Measurements from ENCODE around the gene NHERF2.
"Not testable (repeated sequence)": the region's sequence is repeated elsewhere in the genome, so short reads cannot be mapped to it uniquely, and the experiment has no call there.

NHERF2 gene

GRCh38 chr16:2028620-2029220 is 2.0 kb downstream of the NHERF2 start:
- DNase-seq = no peak

DNA sequence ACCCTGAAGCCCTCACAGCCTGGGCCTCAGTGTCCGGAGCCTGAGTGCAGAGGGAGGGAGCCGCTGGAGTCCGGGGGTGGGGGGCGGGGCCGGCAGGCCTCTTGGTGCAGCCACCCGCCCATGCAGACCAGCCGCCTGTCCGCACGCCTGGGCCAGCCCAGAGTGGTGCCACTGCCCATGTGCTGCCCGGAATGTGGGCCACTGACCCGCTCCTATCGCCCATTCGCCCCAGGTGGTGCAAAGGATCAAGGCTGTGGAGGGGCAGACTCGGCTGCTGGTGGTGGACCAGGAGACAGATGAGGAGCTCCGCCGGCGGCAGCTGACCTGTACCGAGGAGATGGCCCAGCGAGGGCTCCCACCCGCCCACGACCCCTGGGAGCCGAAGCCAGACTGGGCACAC is 2.6 kb downstream of the NHERF2 start:
- DNase-seq = no peak

- DNase-seq = no peak
Observed at GRCh38 chr16:2030036-2030435, 3.3 kb downstream of the NHERF2 start.

- no peak for DNase-seq
Observed at GRCh38 chr16:2031081-2031577, 4.4 kb downstream of the NHERF2 start.

DNA sequence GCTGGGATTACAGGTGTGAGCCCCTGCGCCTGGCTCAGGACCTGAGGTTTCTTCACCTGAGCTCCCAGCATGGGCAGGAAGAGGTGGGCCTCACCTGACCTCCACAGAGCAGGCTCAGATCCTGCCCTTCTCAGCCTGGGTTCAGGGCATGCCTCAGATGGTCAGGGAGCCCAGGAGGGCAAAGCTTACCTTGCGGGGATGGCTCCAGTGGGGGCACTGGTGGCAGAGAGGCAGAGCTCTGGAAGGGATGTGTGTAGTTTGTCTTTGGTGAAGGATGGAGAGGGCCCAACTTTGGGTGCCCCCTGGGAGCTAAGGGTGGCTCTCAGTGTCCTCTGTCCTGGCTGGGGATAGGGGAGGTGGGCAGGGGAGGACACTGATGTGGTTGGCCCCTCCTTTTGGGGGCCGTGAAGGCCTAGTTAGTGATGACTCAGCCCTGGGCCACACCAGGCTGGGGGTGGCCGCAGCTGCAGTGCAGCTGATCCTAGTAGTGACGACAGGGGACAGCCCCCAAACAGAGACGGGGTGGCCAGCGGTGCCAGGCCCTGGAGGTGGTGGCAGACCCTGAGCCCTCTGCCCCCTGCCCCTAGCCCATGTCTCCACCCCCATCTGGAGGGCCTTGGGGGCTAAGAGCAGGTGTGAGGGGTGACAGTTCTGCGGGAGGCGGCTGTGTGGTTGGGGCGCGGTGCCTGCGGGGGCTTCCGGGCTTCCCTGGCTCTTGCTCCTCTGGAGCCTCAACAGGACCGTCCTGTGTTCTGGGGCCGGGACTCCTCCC is 5.8 kb downstream of the NHERF2 start:
- DNase-seq = no peak

DNA sequence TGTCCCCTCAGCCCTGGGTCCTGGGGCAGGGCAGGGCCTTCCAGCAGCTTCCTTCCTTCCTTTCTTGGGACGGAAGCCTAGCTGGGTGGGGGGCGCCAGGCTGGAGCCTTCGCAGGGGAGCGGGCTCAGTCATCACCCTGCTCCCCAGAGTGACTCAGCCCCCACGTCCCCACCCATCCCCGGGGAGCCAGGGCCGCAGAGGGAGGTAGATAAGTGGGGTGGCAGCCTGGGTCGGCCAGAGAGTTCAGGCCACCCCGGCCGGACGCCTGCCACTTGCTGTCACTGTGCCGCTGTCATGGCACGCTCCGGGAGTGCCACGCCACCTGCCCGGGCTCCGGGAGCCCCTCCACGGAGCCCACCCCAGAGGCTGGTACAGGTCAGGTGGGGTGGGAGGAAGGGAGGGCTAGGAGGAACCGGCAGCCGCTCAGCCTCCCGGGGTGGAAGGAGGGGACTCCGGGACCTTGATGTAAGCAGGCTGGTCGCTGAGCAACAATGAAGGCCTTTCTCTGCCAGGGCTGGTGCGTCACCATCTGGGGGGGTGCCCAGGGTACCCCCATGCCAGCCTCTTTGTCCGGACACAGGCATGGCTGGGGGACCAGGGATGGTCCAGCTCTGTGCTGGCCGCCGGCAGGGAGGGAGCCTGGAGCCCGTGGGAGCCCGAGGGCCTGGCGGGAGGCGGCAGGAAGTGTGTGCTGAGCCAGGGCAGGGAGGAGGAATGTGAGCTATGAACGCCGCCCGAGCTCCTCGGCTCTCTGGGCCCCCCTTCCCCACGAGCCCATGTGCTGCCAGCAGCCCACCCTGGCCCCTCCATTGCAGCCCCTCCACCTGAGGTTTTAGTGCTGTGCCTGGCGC is 6.6 kb downstream of the NHERF2 start:
- no peak for DNase-seq

GRCh38 chr16:2033909-2034695 is 7.4 kb downstream of the NHERF2 start:
- DNase-seq = not testable (repeated sequence)

DNA sequence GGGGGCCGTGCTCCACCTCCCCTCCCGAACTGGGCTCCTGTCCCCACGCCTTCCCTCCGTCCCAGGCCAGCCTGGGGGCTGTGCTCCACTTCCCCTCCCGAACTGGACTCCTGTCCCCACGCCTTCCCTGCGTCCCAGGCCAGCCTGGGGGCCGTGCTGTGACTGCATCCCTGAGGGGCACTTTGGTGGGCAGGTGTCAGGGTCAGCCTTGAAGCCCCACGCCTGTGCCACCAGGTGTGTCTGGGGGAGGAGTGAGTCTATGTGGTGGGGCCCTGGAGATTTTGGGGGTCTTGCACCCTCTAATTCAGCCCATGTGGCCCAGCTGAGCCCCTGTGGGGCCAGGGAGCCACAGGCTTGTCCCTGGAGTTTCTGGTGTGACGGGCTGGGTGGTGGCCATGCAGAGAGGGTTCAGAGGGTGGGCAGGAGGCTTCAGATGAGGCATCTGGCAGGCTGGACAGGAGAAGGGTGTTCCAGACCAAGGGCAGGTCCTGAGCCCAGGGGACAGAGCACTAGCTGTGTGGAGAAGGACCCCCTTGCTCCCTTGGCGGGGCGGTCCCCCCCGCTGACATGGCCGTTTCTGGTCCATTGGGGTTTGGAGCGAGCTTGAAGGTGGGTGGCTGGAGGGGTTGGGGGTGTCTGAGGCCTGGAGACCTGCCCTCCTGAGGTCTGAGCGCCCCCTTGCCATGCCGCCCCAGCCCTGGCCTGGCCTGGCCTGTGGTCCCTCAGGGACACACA is 8.2 kb downstream of the NHERF2 start:
- DNase-seq = no peak

DNA sequence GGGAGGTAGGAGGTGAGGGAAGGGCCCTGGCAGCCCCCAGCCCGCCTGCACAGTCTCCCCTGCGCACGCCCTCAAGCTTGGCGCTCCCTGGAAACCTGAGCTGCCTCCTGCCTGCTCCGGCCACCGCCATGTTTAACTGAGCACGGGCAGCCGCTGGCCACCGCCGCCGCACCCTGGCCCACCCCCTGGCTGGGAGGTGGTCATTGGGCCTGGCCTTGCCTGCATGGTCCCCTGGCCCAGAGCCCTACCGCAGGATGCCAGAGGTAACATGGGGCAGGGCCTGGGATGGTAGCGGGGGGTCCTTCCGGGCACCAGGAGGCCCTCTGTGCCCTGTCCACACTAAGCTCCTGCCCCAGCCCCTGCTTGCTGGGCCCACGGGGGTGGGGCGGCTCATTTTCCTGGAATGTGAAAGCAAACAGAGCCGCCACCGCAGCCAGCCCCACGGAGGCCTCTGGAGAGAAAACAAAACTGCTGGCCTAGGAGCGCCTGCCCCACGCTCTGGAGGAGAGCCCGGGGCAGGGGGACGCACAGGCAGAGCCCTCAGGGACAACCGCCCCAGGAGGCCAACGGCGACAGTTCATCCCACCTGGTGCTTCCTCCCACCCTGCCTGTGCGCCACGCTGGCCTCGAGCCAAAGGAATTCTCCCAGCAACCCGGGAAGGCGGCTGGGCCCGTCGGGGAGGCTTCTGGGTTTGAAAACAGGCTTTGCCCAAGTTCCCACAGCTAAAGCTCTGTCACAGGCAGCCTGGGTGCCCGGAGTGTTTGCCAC is 8.9 kb downstream of the NHERF2 start:
- DNase-seq = no peak

GRCh38 chr16:2036200-2036966 is 9.7 kb downstream of the NHERF2 start:
- no peak for DNase-seq

GRCh38 chr16:2037115-2037514 is 10.4 kb downstream of the NHERF2 start:
- DNase-seq = no peak

DNA sequence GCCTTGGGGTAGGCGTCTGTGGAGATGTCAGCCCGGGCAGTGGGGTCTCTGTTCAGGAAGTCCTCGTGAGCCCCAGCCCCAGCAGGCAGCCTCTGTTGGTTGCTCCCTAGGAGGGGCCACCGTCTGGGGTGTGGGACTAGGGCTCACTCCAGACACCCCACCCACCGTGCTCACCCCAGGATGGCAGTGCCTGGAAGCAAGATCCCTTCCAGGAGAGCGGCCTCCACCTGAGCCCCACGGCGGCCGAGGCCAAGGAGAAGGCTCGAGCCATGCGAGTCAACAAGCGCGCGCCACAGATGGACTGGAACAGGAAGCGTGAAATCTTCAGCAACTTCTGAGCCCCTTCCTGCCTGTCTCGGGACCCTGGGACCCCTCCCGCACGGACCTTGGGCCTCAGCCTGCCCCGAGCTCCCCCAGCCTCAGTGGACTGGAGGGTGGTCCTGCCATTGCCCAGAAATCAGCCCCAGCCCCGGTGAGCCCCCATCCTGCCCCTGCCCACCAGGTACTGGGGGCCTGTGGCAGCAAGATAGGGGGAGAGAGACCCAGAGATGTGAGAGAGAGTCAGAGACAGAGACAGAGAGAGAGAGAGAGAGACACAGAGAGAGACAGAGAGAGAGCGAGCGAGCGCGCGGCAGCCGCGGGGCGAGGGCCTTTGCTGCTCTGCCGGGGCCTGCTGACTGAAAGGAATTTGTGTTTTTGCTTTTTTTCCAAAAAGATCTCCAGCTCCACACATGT is 11.1 kb downstream of the NHERF2 start:
- no peak for DNase-seq

DNA sequence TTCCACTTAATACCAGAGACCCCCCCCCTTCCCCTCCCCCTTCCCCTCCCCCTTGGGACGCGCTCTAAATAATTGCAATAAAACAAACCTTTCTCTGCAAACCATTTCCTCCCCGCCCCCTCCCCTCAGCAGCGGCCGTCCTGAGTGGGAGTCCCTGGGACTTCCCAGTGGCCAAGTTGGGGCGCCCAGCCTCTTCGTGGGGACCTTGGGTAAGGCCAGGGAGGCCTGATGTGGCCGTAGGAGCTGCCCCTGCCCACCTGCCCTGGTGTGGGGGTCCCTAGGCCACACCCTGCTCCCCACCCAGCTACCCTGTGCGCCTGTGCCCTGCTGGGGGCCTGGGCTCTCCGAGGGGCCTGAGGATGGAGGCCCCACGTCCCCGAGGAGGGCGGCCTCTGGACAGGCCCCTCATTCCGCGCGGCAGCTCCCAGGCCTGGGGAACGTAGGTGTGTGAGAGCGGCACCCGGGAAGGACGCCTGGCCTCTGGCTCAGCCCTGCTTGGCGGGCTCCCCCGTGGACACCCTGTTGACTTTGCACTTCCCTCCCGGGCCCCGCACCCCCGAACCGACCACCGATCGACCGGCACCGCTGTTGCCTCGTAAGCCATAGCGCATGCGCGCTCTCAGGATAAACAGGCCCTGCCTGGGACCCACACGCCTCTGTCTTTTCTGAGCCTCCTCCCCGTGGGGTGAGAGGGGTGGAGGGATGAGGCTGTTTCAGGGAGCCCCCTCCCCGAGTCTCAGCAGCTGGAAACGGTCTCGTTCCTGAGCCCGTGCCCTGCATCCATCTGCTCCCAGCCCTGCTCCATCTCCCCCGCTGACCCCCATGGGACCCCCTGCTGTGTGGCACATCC is 11.9 kb downstream of the NHERF2 start:
- DNase-seq = no peak

- no peak for DNase-seq
Observed at GRCh38 chr16:2039274-2040031, 12.8 kb downstream of the NHERF2 start.

GRCh38 chr16:2040041-2040786 is 13.5 kb downstream of the NHERF2 start:
- no peak for DNase-seq

DNA sequence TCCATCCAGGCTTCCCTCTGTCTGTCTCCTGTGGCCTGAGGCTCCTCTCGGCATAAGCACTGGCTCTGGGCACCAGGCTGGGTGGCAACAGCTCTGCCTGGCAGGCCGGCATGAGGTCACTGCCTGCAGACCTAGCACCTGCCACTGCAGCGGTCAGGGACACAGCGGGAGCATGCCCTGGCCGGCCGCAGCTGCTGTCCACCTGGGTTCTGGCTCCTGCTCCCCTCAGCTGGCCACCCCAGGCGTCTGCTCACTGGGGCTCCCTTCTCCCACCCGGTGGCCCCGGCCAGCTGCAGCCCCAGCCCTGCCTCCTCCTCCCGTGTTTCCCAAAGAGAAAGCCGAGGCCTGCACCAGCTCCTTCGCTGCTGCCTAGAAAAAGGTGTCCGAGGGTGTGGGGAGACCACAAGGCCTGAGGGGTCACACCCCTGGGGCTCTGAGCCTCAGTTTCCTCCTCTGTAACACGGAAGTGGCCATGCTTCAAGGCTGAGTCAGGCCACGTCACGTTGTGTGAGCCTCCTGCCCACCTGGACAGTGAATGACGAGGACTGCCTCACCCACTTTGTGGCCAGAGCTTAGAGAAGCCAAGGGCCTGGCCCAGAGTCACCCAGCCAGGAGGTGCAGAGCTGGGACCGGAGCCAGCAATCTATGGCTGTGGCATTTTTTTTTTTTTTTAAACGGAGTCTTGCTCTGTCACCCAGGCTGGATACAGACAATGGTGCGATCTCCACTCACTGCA is 14.3 kb downstream of the NHERF2 start:
- no peak for DNase-seq

Measured in CD4-positive, alpha-beta T cell treated with Interleukin-10 for 1 hour (primary cell).